ENCODE results near the gene NEGR1.

DNA sequence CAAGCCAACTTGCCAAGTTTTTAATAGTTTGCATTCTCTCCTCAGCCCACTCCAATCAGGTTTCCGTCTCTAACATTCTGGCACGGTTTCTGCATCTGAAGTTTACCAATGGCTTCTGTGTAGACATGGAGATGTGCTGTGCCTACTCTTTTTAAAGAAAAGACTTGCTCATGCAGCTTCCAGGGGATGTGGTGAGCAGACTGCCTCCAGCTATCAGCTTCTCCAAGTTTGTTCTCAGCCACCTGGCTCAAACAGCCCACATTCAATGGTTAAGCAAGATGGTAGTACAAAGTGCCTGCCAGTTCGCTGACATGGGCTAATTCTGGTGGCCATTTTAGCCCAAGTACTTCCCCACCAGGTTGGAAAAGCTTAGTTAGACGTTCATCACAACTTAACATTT lies 465.3 kb downstream of the NEGR1 start:
- TF ChIP-seq, protein P1, sequence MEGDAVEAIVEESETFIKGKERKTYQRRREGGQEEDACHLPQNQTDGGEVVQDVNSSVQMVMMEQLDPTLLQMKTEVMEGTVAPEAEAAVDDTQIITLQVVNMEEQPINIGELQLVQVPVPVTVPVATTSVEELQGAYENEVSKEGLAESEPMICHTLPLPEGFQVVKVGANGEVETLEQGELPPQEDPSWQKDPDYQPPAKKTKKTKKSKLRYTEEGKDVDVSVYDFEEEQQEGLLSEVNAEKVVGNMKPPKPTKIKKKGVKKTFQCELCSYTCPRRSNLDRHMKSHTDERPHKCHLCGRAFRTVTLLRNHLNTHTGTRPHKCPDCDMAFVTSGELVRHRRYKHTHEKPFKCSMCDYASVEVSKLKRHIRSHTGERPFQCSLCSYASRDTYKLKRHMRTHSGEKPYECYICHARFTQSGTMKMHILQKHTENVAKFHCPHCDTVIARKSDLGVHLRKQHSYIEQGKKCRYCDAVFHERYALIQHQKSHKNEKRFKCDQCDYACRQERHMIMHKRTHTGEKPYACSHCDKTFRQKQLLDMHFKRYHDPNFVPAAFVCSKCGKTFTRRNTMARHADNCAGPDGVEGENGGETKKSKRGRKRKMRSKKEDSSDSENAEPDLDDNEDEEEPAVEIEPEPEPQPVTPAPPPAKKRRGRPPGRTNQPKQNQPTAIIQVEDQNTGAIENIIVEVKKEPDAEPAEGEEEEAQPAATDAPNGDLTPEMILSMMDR (IDR thresholded peaks at IDR 0.05): no peak
- no peak for TF ChIP-seq ZFX (IDR thresholded peaks at IDR 0.05; ENCODE audit: borderline replicate concordance)

All from 22Rv1 (cell line).